Sigmoid colon (tissue), 7 donors: ENCODE data around the gene MSANTD1. TPM values are rescaled to one million over a fixed set of nuclear protein-coding genes. Genes with fewer than 3 reads are reported as not detected.

Experiments used
- DNase-seq: peaks from one replicate; pipeline ENCODE4 v3.0.0-alpha.2; 2019
- H3K27ac ChIP-seq, 4 donors: fragments of 200-600 bp; sonication (generic); one replicate each; pipeline ENCODE4 v1.5.1; 2016 to 2019; ENCODE audit warnings: mild to moderate bottlenecking in 1 of 4
- H3K27me3 ChIP-seq, 3 donors: fragments of 200-600 bp; sonication (generic); one replicate each; pipeline ENCODE4 v1.5.1; 2019; ENCODE audit warnings: mild to moderate bottlenecking in 1 of 3
- H3K36me3 ChIP-seq, 4 donors: fragments of 200-600 bp; sonication (generic); one replicate each; pipeline ENCODE4 v1.5.1; 2016 to 2019
- H3K4me1 ChIP-seq, 4 donors: fragments of 200-600 bp; sonication (generic); one replicate each; pipeline ENCODE4 v1.5.1; 2017 to 2019
- H3K4me3 ChIP-seq, 4 donors: fragments of 200-600 bp; sonication (generic); one replicate each; pipeline ENCODE4 v1.5.1; 2017 to 2019; ENCODE audit warnings: mild to moderate bottlenecking in 2 of 4, moderate library complexity in 1 of 4
- H3K9me3 ChIP-seq, 4 donors: fragments of 200-600 bp in 3 of 4; sonication (generic) in 3 of 4; one replicate each; pipeline versions ENCODE4 v1.5.1 to v1.6.1; 2013 to 2019
- CTCF ChIP-seq, 4 experiments: fragments of 450-650 bp in 3 of 4; fragments of 200-600 bp in 1 of 4; IDR thresholded peaks; one replicate each; pipeline ENCODE4 v1.5.1; 2016 to 2019; ENCODE audit warnings: antibody characterized with exemption in 4 of 4, mild to moderate bottlenecking in 3 of 4, moderate library complexity in 2 of 4
- EP300 ChIP-seq, 4 donors: sonication (generic); formaldehyde crosslinking; IDR thresholded peaks; one replicate each; pipeline ENCODE4 v1.6.1; 2017; ENCODE audit warnings: antibody characterized with exemption in 4 of 4
- POLR2A ChIP-seq, 2 donors: fragments of 450-650 bp; IDR thresholded peaks; one replicate each; pipeline ENCODE4 v1.6.1; 2016; ENCODE audit warnings: antibody characterized with exemption in 2 of 2, mild to moderate bottlenecking in 2 of 2, moderate library complexity in 2 of 2
- POLR2AphosphoS5 ChIP-seq, 4 donors: sonication (generic); formaldehyde crosslinking; IDR thresholded peaks; one replicate each; pipeline ENCODE4 v1.6.1; 2017; ENCODE audit warnings: antibody characterized with exemption in 4 of 4
- WGBS, 2 donors: extraction: QIAGEN DNeasy Blood & Tissue Kit; methylation state at CpG; one replicate each; pipeline ENCODE4 v1.1.7; 2013; 5-methylcytosine and 5-hydroxymethylcytosine counted together
- intact Hi-C: fragments of 100-400 bp; cut with DNase I; formaldehyde crosslinking; loops from one replicate; pipeline ENCODE4 v1.15.1; 2023
- polyA plus RNA-seq, 3 donors: library from polyadenylated mRNA; stranded (reverse); fragments of 200-250 nt; gene quantifications; one replicate each; pipeline ENCODE4 v1.2.3, GENCODE V29; 2013
- total RNA-seq, 4 donors: library from RNA; depleted of rRNA; stranded (reverse); fragments of >200 nt; gene quantifications; one replicate each; pipeline ENCODE4 v1.1.0, GENCODE V29; 2016
- donor health status: healthy with polysubstance abuse.
- donor health status: Bipolar disorder and iron deficiency.
- donor health status: healthy.

Gene MSANTD1
- total and polyA plus RNA-seq, 7 donors, result under 0.01 to 1.2 (median 0.40) TPM; not detected in 1

GRCh38 chr4:3302786-3303564 lies 54.0 kb downstream of the MSANTD1 start:
- WGBS, 2 donors, result 47 to 76% methylated on average over 16 of the region's 16 CpGs
- DNase-seq, result no peak
- Histone ChIP-seq H3K27me3 (no peaks in the 10 kb centered on the region), H3K27ac (no peak overlapping the region), H3K4me3 (no peak overlapping the region), H3K36me3 (no peaks in the 10 kb centered on the region), H3K9me3 (no peaks in the 10 kb centered on the region), H3K4me1 (peaks cover 0 to 26% (median 20%) of the 10 kb centered on the region in 4 donors)
- no peak for TF ChIP-seq CTCF (IDR thresholded peaks at IDR 0.05)
- no peak for TF ChIP-seq POLR2A (IDR thresholded peaks at IDR 0.05)
- TF ChIP-seq EP300 (IDR thresholded peaks at IDR 0.05), result no peak
- TF ChIP-seq POLR2AphosphoS5 (IDR thresholded peaks at IDR 0.05), result no peak
- intact Hi-C loops, result no loop called here

- 74 to 85% methylated on average over 2 of the region's 2 CpGs for WGBS, 2 donors
- no peaks in the 10 kb centered on the region for H3K36me3 ChIP-seq
- no peaks in the 10 kb centered on the region for H3K27me3 ChIP-seq
- intact Hi-C loops, result no loop called here
- H3K4me3 ChIP-seq, result no peak overlapping the region
- no peak for TF ChIP-seq EP300 (IDR thresholded peaks at IDR 0.05)
- TF ChIP-seq POLR2A (IDR thresholded peaks at IDR 0.05), result no peak
- TF ChIP-seq CTCF (IDR thresholded peaks at IDR 0.05), result no peak
- TF ChIP-seq POLR2AphosphoS5 (IDR thresholded peaks at IDR 0.05), result no peak
- no peak for DNase-seq
- H3K9me3 ChIP-seq, result no peaks in the 10 kb centered on the region
- no peak overlapping the region for H3K27ac ChIP-seq
- peaks cover 0 to 26% (median 20%) of the 10 kb centered on the region in 4 donors for H3K4me1 ChIP-seq
These were observed 54.5 kb downstream of the MSANTD1 start for GRCh38 chr4:3303565-3303824.

GRCh38 chr4:3303923-3304710 lies 55.2 kb downstream of the MSANTD1 start:
- no peaks in the 10 kb centered on the region for H3K36me3 ChIP-seq
- no peaks in the 10 kb centered on the region for H3K27me3 ChIP-seq
- whole genome bisulfite sequencing, 2 donors, result 88 to 90% methylated on average over 15 of the region's 15 CpGs
- intact Hi-C loops, result no loop called here
- peak overlapping the region in 2 of 4 donors; percentile 25 to 33 for H3K27ac ChIP-seq
- peak overlapping the region in 3 of 4 donors; percentile 20 to 33 (median 23) for H3K4me3 ChIP-seq
- DNase-seq, result no peak
- TF ChIP-seq CTCF (IDR thresholded peaks at IDR 0.05) (no peak), POLR2AphosphoS5 (IDR thresholded peaks at IDR 0.05) (no peak), POLR2A (IDR thresholded peaks at IDR 0.05) (no peak), EP300 (IDR thresholded peaks at IDR 0.05) (no peak)
- H3K9me3 ChIP-seq, result no peaks in the 10 kb centered on the region
- H3K4me1 ChIP-seq, result peaks cover 0 to 26% (median 20%) of the 10 kb centered on the region in 4 donors

- peak overlapping the region in 2 of 4 donors; percentile 25 to 33 for H3K27ac ChIP-seq
- H3K9me3 ChIP-seq, result no peaks in the 10 kb centered on the region
- H3K27me3 ChIP-seq, result no peaks in the 10 kb centered on the region
- WGBS, 2 donors, result 79 to 86% methylated on average over 25 of the region's 25 CpGs
- peak overlapping the region in 3 of 4 donors; percentile 20 to 33 (median 23) for H3K4me3 ChIP-seq
- DNase-seq, result peak; percentile 78
- TF ChIP-seq POLR2AphosphoS5 (IDR thresholded peaks at IDR 0.05), result no peak
- TF ChIP-seq POLR2A (IDR thresholded peaks at IDR 0.05), result no peak
- no peak for TF ChIP-seq CTCF (IDR thresholded peaks at IDR 0.05)
- TF ChIP-seq EP300 (IDR thresholded peaks at IDR 0.05), result no peak
- H3K4me1 ChIP-seq, result peaks cover 0 to 26% (median 20%) of the 10 kb centered on the region in 4 donors
- intact Hi-C loops, result no loop called here
- H3K36me3 ChIP-seq, result no peaks in the 10 kb centered on the region
These were observed 56.1 kb downstream of the MSANTD1 start for GRCh38 chr4:3304831-3305609.
